ENCODE measurements around the gene DIO3.

DIO3 gene

DNA sequence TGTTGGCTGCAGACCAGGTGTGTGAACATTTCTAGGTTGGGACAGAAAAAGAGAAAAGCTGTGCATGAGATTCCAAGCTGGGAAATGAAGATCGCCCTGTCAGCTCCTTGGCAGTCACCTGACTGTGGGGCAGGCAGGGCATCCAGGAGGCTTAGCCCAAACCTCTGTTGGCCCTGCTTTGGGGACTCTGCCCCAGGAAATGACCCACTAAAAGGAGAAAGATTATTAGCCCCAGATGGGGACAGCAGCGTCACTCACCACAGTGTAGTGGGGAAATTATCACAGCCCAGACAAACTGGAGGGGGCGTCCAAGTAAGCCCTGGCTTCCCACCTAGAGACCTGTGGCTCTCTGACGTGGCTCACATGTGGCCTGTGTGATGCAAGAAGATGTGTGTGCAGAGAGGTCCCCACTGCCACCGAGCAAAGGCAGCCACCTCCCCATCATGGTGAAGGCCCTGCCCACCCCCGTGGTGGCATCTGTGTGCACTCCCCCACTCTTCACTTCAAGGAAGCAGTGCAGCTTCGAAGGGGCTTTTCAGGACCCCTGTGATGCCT lies 39.1 kb downstream of the DIO3 start:
- no peak for DNase-seq

DNA sequence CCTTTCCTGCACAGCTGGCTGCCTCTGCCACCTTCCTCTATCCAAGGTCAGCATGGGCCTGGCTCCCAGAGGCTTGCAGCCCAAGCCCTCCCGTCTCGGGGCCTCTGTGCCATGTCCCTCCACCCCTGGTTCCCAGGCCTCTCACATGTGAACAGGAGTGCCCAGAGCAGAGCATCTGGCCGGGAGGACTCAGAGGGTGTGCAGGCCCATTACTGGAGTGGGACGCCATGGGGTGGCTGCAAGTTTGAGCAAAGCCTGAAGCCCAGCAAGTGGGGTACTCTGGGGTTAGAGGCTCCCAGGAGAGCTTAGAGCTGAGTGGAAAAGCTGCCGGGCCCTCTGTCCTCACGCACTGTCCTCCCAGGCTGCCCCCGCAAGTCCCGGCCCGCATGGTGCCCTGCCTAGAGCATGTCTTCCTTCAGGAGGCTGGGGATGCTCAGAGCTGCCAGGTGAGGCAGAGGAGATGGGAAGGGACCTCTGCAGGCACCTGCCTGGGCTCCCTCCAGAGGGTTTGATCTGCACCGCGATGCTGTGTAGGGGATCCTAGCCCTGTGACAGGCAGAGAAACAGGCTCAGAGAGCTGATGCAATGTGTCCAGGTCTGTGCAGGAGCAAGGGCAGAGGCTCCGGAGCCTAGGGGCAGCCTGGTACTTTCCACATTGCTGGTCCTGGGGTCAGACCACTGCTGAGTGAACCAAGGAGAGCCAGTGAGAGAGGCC lies 39.8 kb downstream of the DIO3 start:
- DNase-seq = no peak

DNA sequence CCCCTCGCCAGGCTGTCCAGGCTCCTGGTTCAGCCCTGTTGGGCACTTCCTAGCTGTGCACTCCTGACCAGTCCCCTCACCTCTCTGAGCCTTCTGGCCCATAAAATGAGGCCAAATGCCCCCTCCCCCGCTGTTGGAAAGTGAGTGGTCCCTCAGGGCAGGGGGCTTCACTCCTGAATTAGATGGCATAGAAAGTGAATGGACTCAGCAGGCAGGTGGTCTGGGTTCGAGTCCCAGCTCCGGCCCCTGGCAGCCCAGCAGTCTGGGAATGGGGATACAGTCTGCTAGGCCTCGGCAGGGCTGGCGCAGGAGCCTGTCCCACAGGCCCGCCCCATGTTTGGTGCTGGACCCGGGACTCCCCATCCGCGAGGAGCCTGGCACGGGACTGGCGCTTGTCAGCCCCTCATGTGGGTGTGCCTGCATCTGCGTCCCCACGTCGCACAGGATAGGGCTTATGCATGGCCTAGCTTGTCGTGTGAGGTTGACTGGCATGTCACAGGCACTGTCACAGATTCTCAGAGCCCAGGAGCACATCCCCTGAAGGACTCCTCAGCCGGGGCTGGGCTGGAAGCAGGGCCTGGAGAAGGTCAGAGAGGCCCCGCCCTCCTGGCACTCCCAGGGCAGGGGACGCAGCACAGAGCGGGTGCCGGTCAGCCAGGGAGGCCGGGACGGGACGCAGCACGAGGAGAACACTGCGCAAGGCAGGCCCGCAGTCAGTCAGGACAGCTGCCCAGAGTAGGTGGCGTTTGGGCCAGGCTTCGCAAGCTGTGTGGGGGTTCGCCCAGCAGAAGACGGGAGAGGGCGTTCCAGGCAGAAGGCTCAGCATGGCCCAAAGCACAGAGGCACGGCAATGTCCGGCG lies 40.5 kb downstream of the DIO3 start:
- DNase-seq = no peak

DNA sequence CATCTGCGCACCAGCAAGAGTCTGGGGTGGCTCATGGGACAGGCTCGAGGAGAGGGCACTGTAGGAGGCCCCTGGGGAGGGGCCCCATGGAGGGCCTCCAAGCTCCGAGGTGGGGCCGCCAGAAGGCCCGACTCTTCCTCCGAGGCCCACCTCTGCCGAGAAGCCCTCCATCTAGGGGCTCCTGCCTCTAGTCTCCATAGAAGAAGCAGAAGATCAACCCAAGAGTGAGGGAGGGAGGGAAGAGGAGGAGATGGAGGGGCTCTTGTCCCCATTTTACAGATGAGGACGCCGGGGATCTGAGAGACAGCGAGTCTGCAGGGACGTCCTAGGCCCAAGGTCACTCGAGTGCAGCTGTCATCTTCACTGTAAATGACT lies 41.2 kb downstream of the DIO3 start:
- DNase-seq = no peak

DNA sequence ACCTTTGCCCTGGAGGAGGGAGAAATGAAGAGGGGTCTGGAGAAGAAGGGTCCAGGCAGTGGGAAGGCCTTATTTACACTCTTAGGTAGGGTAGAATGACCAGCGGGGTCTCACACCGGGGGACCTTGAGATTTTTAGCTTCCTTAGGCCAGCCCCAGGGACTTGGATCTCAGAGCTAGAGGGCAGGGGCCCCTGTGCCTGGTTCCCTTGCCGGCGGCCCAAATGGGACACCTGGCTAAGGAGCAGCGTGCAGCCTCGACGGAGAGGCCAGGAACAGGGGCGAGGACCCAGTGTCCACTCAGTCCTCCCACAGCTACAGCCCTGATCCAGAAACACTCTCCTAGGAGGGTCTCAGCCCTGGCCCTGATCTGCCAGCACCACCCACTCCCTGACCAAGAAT lies 41.8 kb downstream of the DIO3 start:
- DNase-seq = no peak

DNA sequence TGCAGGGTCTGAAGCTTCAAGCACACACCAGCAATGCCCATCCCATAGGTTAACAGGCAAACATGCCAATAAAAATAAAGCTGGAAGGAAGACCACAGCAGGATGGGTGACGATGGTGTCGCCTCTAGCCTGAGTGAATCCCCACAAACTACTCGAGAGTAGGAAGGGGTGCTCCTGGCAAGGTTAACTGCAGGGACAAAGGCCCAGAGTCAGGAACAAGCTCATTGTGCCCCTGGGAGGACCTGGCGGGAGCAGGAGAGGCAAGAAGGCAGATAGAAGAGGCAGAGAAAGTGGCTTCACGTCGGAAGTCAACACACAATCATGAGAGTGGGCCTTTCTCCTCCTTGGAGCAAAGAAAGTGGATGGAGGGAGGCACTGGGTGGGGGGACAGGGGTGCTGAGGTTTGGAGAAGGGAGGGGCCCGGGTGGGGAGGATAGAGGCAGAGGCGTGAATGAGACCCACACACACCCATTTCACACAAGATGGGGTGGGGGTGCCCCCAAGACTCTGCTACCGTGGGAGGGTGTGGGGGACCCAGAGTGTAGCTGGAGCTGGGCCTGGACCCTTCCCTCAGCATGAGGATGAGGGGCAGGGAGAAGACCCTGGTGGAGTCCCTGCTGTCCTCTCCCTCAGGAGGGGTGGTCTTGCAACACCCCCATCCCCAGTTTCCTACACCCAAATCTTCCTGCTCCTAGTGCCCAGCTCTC lies 43.1 kb downstream of the DIO3 start:
- no peak for DNase-seq

DNA sequence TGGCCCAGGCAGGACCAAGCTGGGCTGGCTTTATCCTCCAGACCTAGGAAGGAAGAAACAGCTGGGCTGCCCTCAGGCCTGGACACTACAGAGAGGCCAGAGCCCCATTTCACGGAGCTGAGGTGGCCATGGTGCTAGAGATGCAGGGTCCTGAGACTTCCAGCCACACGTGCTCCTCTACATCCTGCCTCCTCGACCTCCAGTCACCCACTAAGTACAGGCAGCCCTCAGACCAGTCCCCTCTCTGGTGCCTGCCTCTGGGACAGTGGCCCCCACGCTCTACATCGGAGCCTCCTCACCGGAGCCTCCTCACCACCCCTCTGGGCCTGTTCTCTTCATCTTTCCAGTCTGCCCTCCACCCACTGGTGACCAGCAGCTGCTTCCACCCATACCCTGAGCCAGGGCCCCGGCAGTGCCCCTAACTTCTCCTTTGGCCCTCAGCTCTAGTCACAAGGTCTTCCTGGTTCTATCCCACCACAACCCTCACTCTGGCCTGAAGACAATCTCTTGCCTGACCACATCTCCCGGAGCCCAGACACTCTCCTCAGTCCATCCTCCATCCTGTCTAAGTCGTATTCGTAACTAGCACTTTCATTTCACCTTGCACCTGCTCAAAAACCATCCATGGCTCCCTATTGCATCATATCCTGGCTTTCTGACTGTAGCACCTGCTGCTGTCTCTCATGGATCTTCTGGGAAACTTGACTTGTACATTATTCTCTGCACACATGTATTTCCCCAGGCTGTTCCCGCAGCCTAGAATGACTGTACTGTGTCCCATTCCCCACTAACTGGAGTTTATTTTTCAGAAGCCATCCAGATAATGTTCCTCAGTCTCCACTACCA lies 43.9 kb downstream of the DIO3 start:
- DNase-seq = no peak

DNA sequence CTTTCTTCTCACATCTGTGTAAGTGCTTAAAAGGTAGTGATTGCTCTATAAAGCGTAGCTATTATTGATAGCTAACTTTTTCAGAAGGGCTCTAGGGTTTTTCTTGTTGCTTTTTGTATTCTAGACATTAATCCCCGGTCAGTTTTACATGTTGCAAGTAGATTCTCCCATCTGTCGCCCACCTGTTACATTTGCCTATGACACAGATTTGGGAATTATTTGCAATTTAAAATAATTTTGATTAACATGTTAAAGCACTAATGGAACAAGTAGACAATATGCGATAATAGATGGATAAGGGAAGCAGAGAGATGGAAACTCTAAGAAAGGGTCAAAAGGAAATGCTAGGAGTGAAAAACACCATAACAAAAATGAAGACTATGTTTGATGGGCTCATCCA lies 44.5 kb downstream of the DIO3 start:
- DNase-seq = no peak
